Nephron progenitor cell (in vitro differentiated cells): ENCODE measurements around the gene RARB.

Experiments
- DNase-seq: peaks from one replicate; pipeline ENCODE4 v3.0.0; 2021
- H3K27ac Mint-ChIP-seq: 2 replicates; pipeline ENCODE4 v1.8.0; 2021; ENCODE audit warnings: mild to moderate bottlenecking, moderate library complexity, mixed read lengths
- H3K27me3 Mint-ChIP-seq: 2 replicates; pipeline ENCODE4 v1.8.0; 2021; ENCODE audit warnings: mild to moderate bottlenecking, low read depth, mixed read lengths; ENCODE audit not compliant: poor library complexity
- H3K36me3 Mint-ChIP-seq: 2 replicates; pipeline ENCODE4 v1.8.0; 2021; ENCODE audit warnings: low read depth, mixed read lengths
- H3K4me1 Mint-ChIP-seq: 2 replicates; pipeline ENCODE4 v1.8.0; 2021; ENCODE audit warnings: mixed read lengths
- H3K4me3 Mint-ChIP-seq: 2 replicates; pipeline ENCODE4 v1.8.0; 2021; ENCODE audit warnings: mild to moderate bottlenecking, moderate library complexity, mixed read lengths
- H3K9me3 Mint-ChIP-seq: 2 replicates; pipeline ENCODE4 v1.8.0; 2021; ENCODE audit warnings: mild to moderate bottlenecking, moderate library complexity, mixed read lengths
- CTCF ChIP-seq: fragments of 200-600 bp; sonication (generic); IDR thresholded peaks from 2 replicates; pipeline ENCODE4 v1.5.0; 2021; ENCODE audit warnings: antibody characterized with exemption

The RARB gene

DNA sequence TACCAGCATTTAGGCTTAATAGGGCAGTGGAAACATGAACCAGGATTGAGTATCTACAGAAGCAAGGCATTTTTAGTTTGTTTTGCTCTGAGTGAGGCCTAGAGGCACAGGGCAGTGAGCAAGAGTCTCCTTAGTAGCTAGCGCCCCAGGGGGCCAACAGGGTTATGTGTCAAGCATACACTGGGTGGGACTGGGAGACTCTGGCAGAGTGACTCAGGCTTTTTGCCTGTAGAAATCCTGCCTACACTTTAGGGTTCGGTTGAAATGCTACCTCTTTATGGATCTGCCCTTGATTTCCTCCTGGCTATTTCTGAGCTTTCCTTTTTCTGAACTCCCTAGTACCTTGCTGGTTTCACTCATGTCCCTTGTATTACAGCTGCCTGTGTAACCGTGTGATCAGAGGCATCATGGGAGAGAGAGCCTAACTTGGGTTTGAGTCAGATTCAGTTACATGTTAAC is 164.5 kb downstream of the RARB start:
- peaks cover 27% of the 10 kb centered on the region for H3K4me1 Mint-ChIP-seq
- H3K27me3 Mint-ChIP-seq: no peaks in the 10 kb centered on the region
- no peak overlapping the region for H3K27ac Mint-ChIP-seq
- DNase-seq: no peak
- no peak overlapping the region for H3K4me3 Mint-ChIP-seq
- no peaks in the 10 kb centered on the region for H3K9me3 Mint-ChIP-seq
- peak; percentile 8 for TF ChIP-seq CTCF
- peaks cover 35% of the 10 kb centered on the region for H3K36me3 Mint-ChIP-seq

DNA sequence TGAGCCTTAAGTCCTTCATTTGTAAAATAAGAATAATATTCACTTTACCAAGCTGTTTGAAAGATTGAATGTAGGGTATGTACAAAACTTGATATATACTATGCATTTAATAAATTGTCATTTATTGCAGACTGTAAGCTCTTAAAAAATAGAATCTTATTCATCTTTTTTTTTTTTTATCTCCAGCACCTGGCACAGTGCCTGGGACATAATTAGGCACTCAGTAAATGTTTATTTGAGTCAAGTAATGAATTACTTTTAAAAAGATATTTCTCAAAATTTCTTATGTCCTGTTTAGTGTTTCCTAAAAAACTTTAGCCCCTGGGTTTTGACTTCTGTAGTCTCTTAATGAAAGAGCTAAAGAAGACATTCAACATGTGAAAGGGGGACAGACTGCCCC is 164.9 kb downstream of the RARB start:
- Mint-ChIP-seq H3K4me3 (no peak overlapping the region), H3K9me3 (no peaks in the 10 kb centered on the region), H3K36me3 (peaks cover 31% of the 10 kb centered on the region), H3K27me3 (no peaks in the 10 kb centered on the region), H3K27ac (no peak overlapping the region), H3K4me1 (peaks cover 27% of the 10 kb centered on the region)
- TF ChIP-seq CTCF: no peak
- no peak for DNase-seq

- no peak for DNase-seq
- Mint-ChIP-seq H3K4me3 (no peak overlapping the region), H3K36me3 (peaks cover 27% of the 10 kb centered on the region), H3K27ac (no peak overlapping the region), H3K4me1 (peaks cover 27% of the 10 kb centered on the region), H3K27me3 (no peaks in the 10 kb centered on the region), H3K9me3 (no peaks in the 10 kb centered on the region)
- peak; percentile 86 for TF ChIP-seq CTCF
Observed at GRCh38 chr3:25594007-25594502, 166.0 kb downstream of the RARB start.

DNA sequence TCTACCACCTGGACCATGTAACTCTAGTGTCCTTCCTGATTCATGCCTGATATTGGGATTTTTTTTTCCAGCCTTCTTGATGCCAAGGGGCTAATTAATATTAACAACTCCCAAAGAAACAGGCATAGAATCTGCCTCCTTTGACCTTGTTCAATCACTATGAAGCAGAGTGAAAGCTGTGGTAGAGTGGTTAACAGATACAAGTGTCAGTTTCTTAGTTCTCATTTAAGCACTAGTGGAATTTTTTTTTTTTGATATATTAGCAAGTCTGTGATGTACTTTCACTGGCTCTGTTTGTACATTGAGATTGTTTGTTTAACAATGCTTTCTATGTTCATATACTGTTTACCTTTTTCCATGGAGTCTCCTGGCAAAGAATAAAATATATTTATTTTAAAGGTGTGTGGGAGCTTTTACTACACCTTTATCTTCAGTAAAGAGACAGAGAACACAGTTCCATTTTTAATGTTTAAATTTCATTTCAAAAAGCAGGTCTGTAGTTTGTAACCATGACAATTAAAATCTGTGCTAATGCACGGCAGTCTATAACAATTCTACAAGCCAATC is 169.6 kb downstream of the RARB start:
- H3K4me3 Mint-ChIP-seq: no peak overlapping the region
- no peaks in the 10 kb centered on the region for H3K9me3 Mint-ChIP-seq
- peaks cover 51% of the 10 kb centered on the region for H3K36me3 Mint-ChIP-seq
- H3K27me3 Mint-ChIP-seq: no peaks in the 10 kb centered on the region
- TF ChIP-seq CTCF: no peak
- H3K4me1 Mint-ChIP-seq: peaks cover 20% of the 10 kb centered on the region
- DNase-seq: no peak
- H3K27ac Mint-ChIP-seq: no peak overlapping the region

GRCh38 chr3:25603703-25604102 is 175.6 kb downstream of the RARB start:
- Mint-ChIP-seq H3K4me1 (no peaks in the 10 kb centered on the region), H3K4me3 (no peak overlapping the region), H3K9me3 (no peaks in the 10 kb centered on the region), H3K27ac (peak overlapping the region; percentile 37), H3K36me3 (peaks cover 82% of the 10 kb centered on the region), H3K27me3 (no peaks in the 10 kb centered on the region)
- no peak for TF ChIP-seq CTCF
- DNase-seq: no peak

DNA sequence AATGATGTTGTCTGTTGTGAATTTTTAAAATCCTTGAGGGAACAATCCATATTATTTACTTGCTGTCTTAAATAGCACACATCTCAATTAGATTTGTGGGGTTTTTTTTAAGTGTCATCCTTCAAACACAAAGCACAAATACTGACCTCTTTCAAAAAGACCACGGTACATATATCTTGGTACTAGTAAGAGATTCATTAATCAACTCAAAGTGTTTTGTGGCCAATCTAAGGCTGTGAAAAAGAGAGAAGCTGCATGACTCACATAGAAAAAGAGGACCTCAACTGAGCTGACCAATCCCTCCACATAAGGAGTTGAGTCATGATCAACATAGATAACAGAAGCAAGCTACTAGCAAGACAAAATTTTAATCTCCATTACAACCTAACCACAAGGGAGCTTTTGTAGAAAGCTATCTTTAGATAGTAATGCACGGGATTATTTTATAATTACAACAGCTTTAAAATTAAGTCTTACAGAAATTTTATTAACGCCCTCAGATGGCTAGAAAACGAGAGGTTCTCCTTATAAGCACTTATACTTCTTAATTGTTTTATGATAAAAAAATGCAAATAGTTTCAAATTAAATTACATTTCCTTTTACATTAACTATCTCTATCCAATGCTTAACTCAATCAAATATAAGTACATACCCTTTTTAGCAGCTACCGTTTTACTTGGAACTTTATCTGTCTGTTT is 176.2 kb downstream of the RARB start:
- no peak for DNase-seq
- peaks cover 78% of the 10 kb centered on the region for H3K36me3 Mint-ChIP-seq
- H3K4me1 Mint-ChIP-seq: no peaks in the 10 kb centered on the region
- no peak overlapping the region for H3K4me3 Mint-ChIP-seq
- H3K27ac Mint-ChIP-seq: peak overlapping the region; percentile 30
- no peaks in the 10 kb centered on the region for H3K9me3 Mint-ChIP-seq
- TF ChIP-seq CTCF: no peak
- no peaks in the 10 kb centered on the region for H3K27me3 Mint-ChIP-seq
